Femur (tissue), 1 donor: ENCODE results near the gene ARHGAP12.

Source experiments
- DNase-seq: peaks from one replicate; pipeline ENCODE4 v3.0.0-alpha.2; 2017

ARHGAP12 gene

GRCh38 chr10:31948021-31948420, 19.4 kb upstream of the ARHGAP12 start:
- no peak for DNase-seq

GRCh38 chr10:31947144-31947926, 18.7 kb upstream of the ARHGAP12 start:
- DNase-seq = peak; percentile 47

- DNase-seq = no peak
Measured at GRCh38 chr10:31945392-31945791, 16.8 kb upstream of the ARHGAP12 start.

- no peak for DNase-seq
Measured at GRCh38 chr10:31944071-31944433, 15.4 kb upstream of the ARHGAP12 start.

- no peak for DNase-seq
Measured at GRCh38 chr10:31942892-31943291, 14.3 kb upstream of the ARHGAP12 start.

- DNase-seq = no peak
Measured at GRCh38 chr10:31942435-31942834, 13.8 kb upstream of the ARHGAP12 start.

- no peak for DNase-seq
Measured at GRCh38 chr10:31940839-31941653, 12.4 kb upstream of the ARHGAP12 start.

- DNase-seq = no peak
Measured at GRCh38 chr10:31939797-31940708, 11.4 kb upstream of the ARHGAP12 start.

GRCh38 chr10:31937371-31937770, 8.7 kb upstream of the ARHGAP12 start:
- DNase-seq = no peak

- DNase-seq = no peak
Measured at GRCh38 chr10:31936933-31937332, 8.3 kb upstream of the ARHGAP12 start.

- DNase-seq = no peak
Measured at GRCh38 chr10:31936086-31936485, 7.5 kb upstream of the ARHGAP12 start.

- DNase-seq = no peak
Measured at GRCh38 chr10:31935678-31936077, 7.0 kb upstream of the ARHGAP12 start.

- no peak for DNase-seq
Measured at GRCh38 chr10:31932838-31933237, 4.2 kb upstream of the ARHGAP12 start.

GRCh38 chr10:31930856-31931255, 2.2 kb upstream of the ARHGAP12 start:
- no peak for DNase-seq

GRCh38 chr10:31930023-31930751, 1.6 kb upstream of the ARHGAP12 start:
- DNase-seq = peak; percentile 29

- peak; percentile 75 for DNase-seq
Measured at GRCh38 chr10:31929261-31930022, 811 bp upstream of the ARHGAP12 start.

GRCh38 chr10:31927884-31928548, 615 bp downstream of the ARHGAP12 start:
- DNase-seq = peak; percentile 68

- DNase-seq = no peak
Measured at GRCh38 chr10:31927565-31927883, 1.1 kb downstream of the ARHGAP12 start.

- DNase-seq = no peak
Measured at GRCh38 chr10:31926765-31927564, 1.7 kb downstream of the ARHGAP12 start.

GRCh38 chr10:31926160-31926559, 2.5 kb downstream of the ARHGAP12 start:
- no peak for DNase-seq
